Measurements from ENCODE around the gene IL34. TPM values are rescaled to one million over a fixed set of nuclear protein-coding genes. Genes with fewer than 3 reads are reported as not detected.
A peak's percentile ranks its signal among the peaks of the same experiment; 100 is the strongest.

IL34 gene
- total and polyA plus RNA-seq, 2 of the 13 experiments (the other 11 are each of a cell fraction or from before 2014, with no cell fraction given), result 1.2 to 1.3 TPM

DNA sequence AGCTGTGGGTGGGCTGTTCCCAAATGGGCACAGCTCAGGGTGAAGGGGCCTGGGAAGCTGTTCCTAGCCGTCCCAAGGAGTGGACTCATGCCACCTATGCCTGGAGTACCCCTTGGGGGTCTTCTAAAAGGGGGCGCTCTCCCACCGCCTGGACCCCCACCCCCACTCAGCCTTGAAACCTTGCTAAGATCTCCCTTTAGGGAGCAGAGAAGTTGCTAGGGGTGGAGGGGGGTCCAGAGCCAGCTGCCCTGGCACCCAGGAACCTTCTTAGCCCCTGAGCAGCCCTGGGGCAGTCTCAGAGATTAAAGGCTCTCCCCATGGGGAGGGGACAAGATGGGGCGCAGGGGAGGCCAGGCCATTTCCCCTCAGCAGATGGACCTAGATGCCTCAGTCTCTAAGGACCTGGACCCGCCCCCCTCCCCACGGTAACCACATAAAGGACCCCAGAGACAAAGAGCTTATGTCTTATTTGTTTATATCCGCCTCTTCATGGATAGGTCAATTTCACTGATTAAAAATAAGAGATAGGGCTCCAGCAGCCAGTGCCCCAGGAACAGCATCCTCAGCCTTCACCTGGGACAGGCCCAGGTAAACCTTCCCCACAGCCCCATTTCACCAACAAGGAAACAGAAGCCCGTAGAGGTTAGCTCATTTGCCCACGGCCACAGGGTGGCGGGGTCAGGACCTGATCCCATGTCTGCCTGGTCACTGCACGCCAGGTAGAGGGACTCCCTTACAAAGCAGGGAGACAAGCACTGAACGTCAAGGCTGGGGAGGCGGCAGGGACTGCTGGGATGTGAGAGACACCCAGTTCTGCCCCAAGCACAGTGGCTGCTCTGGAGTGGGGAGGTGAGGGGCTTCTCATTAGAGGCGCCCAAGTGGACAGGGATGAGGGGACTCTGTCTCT is 36.1 kb downstream of the IL34 start (continued):
- TF ChIP-seq TAF15 (IDR thresholded peaks at IDR 0.05; ENCODE audit: low read depth, low read length, poor library complexity, severe bottlenecking) (no peak), ZGPAT (CRISPR knock-in tag; IDR thresholded peaks at IDR 0.05) (0 out of 2 replicates have a peak, but pooled peaks have one; percentile 5), ZNF251 (CRISPR knock-in tag; IDR thresholded peaks at IDR 0.05) (no peak), TP53 (CRISPR knock-in tag; conservative IDR thresholded peaks at IDR 0.05) (no peak), XBP1 (CRISPR knock-in tag; IDR thresholded peaks at IDR 0.05) (no peak), MIXL1 (CRISPR knock-in tag; IDR thresholded peaks at IDR 0.05) (no peak), ZNF207 (IDR thresholded peaks at IDR 0.05; ENCODE audit: borderline replicate concordance) (no peak), ZNF180 (CRISPR knock-in tag; IDR thresholded peaks at IDR 0.05; ENCODE audit: borderline replicate concordance, low read depth) (no peak), CBX2 (IDR thresholded peaks at IDR 0.05; ENCODE audit: low read depth, low read length) (no peak), CBX2 (CRISPR knock-in tag; IDR thresholded peaks at IDR 0.05; ENCODE audit: low read depth) (no peak), ZC3H4 (CRISPR knock-in tag; IDR thresholded peaks at IDR 0.05; ENCODE audit: borderline replicate concordance) (0 out of 2 replicates have a peak, but pooled peaks have one; percentile 49), ZNF570 (CRISPR knock-in tag; IDR thresholded peaks at IDR 0.05; ENCODE audit: borderline replicate concordance) (no peak), ATM (IDR thresholded peaks at IDR 0.05; ENCODE audit: borderline replicate concordance) (no peak)
- TF ChIP-seq, protein P1, sequence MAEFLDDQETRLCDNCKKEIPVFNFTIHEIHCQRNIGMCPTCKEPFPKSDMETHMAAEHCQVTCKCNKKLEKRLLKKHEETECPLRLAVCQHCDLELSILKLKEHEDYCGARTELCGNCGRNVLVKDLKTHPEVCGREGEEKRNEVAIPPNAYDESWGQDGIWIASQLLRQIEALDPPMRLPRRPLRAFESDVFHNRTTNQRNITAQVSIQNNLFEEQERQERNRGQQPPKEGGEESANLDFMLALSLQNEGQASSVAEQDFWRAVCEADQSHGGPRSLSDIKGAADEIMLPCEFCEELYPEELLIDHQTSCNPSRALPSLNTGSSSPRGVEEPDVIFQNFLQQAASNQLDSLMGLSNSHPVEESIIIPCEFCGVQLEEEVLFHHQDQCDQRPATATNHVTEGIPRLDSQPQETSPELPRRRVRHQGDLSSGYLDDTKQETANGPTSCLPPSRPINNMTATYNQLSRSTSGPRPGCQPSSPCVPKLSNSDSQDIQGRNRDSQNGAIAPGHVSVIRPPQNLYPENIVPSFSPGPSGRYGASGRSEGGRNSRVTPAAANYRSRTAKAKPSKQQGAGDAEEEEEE (CRISPR knock-in tag; IDR thresholded peaks at IDR 0.05; ENCODE audit: borderline replicate concordance), result no peak
- TF ChIP-seq, protein P2, sequence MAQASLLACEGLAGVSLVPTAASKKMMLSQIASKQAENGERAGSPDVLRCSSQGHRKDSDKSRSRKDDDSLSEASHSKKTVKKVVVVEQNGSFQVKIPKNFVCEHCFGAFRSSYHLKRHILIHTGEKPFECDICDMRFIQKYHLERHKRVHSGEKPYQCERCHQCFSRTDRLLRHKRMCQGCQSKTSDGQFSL (CRISPR knock-in tag; IDR thresholded peaks at IDR 0.05), result 0 out of 2 replicates have a peak, but pooled peaks have one; percentile 51
- TF ChIP-seq, protein P3, sequence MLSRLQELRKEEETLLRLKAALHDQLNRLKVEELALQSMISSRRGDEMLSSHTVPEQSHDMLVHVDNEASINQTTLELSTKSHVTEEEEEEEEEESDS (CRISPR knock-in tag; IDR thresholded peaks at IDR 0.05; ENCODE audit: borderline replicate concordance), result no peak
- TF ChIP-seq, protein P4, sequence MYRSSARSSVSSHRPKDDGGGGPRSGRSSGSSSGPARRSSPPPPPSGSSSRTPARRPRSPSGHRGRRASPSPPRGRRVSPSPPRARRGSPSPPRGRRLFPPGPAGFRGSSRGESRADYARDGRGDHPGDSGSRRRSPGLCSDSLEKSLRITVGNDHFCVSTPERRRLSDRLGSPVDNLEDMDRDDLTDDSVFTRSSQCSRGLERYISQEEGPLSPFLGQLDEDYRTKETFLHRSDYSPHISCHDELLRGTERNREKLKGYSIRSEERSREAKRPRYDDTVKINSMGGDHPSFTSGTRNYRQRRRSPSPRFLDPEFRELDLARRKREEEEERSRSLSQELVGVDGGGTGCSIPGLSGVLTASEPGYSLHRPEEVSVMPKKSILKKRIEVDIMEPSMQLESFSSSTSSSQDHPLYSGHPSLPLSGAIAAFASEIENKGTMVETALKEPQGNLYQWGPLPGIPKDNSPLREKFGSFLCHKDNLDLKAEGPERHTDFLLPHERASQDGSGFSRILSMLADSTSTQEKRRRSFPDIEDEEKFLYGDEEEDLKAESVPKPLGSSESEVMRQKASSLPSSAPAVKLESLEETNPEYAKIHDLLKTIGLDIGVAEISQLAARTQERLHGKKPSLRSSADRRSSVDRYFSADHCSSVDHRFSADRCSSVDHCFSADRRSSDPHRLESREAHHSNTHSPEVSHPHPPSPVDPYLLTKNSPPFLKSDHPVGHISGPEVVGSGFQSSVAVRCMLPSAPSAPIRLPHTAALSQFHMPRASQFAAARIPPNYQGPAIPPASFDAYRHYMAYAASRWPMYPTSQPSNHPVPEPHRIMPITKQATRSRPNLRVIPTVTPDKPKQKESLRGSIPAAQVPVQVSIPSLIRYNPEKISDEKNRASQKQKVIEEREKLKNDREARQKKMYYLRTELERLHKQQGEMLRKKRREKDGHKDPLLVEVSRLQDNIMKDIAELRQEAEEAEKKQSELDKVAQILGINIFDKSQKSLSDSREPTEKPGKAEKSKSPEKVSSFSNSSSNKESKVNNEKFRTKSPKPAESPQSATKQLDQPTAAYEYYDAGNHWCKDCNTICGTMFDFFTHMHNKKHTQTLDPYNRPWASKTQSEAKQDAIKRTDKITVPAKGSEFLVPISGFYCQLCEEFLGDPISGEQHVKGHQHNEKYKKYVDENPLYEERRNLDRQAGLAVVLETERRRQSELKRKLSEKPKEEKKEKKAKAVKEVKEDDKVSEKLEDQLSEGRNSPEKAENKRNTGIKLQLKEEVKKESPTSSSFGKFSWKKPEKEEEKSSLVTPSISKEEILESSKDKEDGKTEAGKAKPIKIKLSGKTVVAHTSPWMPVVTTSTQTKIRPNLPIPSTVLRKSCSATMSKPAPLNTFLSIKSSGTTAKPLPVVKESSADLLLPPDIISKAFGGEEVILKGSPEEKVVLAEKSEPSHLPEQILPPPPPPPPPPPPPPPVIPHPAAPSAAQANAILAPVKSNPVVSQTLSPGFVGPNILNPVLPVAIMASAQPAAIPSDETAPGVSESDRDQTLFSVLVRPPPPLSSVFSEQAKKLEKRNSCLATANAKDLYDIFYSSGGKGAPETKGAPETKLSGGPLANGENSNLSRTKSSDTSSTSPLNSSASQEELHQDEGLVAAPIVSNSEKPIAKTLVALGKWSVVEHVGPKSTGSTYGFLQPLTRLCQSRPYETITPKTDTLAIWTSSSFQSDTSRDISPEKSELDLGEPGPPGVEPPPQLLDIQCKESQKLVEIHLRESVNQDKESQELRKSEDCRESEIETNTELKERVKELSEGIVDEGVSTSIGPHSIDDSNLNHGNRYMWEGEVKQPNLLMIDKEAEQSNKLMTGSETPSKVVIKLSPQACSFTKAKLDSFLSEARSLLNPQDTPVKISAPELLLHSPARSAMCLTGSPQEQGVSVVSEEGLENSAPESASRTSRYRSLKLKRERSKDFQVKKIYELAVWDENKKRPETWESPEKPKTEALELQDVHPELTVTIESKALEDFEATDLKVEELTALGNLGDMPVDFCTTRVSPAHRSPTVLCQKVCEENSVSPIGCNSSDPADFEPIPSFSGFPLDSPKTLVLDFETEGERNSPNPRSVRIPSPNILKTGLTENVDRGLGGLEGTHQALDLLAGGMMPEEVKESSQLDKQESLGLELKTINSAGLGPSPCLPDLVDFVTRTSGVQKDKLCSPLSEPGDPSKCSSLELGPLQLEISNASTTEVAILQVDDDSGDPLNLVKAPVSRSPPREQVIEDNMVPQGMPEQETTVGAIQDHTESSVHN (CRISPR knock-in tag; IDR thresholded peaks at IDR 0.05), result no peak
